Measurements from ENCODE around the gene RTP2.
"Not testable (repeated sequence)": the region's sequence is repeated elsewhere in the genome, so short reads cannot be mapped to it uniquely, and the experiment has no call there.

RTP2 gene

DNA sequence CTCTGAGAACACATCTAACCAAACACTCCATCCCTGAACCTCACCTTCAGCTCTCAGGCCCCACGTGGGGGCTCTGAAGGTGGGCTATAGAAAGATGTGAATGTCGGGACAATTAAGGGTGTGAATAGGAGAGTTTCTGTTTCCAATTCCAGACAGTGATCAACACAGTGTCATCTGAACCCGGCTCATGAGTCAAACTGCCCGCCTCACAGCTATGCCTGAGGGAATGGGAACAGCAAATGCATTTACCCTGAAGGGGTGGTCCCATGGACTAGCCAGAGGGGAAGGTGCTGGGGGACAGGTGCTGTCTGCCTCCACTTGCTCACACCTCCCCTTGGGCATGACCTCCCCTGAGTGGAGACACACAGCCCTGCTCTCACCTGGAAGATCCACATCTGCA is 6.3 kb downstream of the RTP2 start:
- H3K4me3 ChIP-seq: no peak overlapping the region
- no peak for TF ChIP-seq EZH2 (IDR thresholded peaks at IDR 0.05)
- TF ChIP-seq FOXP2 (optimal IDR thresholded peaks at IDR 0.05; ENCODE audit: control extremely low read depth, extremely low read length, insufficient read depth): no peak
- no peak for TF ChIP-seq POLR2AphosphoS5 (IDR thresholded peaks at IDR 0.05; ENCODE audit: borderline replicate concordance, low read depth, low read length)
- H3K9me3 ChIP-seq (ENCODE audit: low read depth, low read length): no peaks in the 10 kb centered on the region
- H3K27ac ChIP-seq: no peak overlapping the region
- no peaks in the 10 kb centered on the region for H3K36me3 ChIP-seq (ENCODE audit: insufficient read depth, low read length)
- no peak overlapping the region for H3K9ac ChIP-seq (ENCODE audit: insufficient read length)
- DNase-seq (ENCODE audit: low read depth, low spot score): no peak

DNA sequence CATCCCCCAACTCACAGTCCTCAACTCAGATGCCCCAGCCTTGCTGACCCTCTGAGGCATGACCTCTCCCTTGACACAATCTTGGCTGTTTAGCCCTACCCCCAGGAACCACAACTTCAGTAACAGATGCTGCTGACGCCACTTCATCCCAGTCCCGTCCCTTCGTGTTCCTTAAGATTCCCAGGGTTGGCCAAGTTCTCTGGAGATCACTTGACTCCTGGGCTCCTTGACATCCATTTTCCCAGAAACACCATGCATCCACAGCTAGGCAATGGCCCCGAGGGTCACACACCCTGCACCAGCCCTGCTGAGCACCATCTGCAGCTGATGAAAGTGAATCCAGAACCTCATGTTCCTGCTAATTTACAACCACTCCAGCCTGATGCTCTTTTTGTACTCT is 6.9 kb downstream of the RTP2 start:
- TF ChIP-seq FOXP2 (optimal IDR thresholded peaks at IDR 0.05; ENCODE audit: control extremely low read depth, extremely low read length, insufficient read depth): no peak
- no peak overlapping the region for H3K27ac ChIP-seq
- no peaks in the 10 kb centered on the region for H3K9me3 ChIP-seq (ENCODE audit: low read depth, low read length)
- no peak for DNase-seq (ENCODE audit: low read depth, low spot score)
- H3K9ac ChIP-seq (ENCODE audit: insufficient read length): no peak overlapping the region
- H3K36me3 ChIP-seq (ENCODE audit: insufficient read depth, low read length): no peaks in the 10 kb centered on the region
- no peak overlapping the region for H3K4me3 ChIP-seq

DNA sequence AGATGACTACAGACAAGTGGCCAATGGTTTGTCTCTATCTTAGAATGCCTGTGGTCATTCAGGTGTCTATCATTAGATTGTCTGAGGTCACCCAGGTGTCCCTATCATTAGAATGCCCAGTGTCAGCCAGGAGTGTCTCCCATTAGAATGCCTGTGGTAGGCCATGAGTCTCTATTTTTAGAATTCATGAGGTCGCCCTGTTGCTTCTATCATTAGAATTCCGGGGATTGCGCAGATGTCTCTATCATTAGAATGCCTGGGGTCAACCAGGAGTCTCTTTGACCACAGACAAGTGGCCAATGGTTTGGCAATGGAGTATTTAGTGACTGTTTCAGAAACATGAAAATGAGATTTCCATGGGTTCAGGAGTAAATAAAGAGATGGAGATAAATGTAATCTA is 7.6 kb downstream of the RTP2 start:
- Histone ChIP-seq H3K4me3 (no peak overlapping the region), H3K9ac (ENCODE audit: insufficient read length) (no peak overlapping the region), H3K27ac (no peak overlapping the region), H3K36me3 (ENCODE audit: insufficient read depth, low read length) (no peaks in the 10 kb centered on the region), H3K9me3 (ENCODE audit: low read depth, low read length) (no peaks in the 10 kb centered on the region)
- TF ChIP-seq FOXP2 (optimal IDR thresholded peaks at IDR 0.05; ENCODE audit: control extremely low read depth, extremely low read length, insufficient read depth): no peak
- no peak for DNase-seq (ENCODE audit: low read depth, low spot score)

DNA sequence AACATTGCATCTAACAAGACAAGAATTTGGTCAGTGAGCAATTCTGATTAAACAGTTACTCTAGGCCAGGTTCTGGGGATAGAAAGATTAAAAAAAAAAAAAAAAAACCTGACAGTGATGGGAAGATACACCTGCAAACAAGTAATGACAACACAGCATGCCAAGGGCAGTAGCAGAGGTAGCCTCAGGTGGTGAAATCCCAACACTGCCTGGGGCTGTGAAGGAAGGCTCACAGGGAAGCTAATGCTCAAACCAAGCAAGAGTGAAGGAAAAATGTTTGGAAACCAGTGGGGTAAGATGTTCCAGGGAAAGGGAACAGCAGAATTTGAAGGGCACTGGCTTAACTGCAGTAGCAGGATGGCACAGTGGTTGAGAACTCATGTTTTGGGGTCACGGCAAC is 8.9 kb downstream of the RTP2 start:
- Histone ChIP-seq H3K4me3 (no peak overlapping the region), H3K36me3 (ENCODE audit: insufficient read depth, low read length) (no peaks in the 10 kb centered on the region), H3K9ac (ENCODE audit: insufficient read length) (no peak overlapping the region), H3K9me3 (ENCODE audit: low read depth, low read length) (no peaks in the 10 kb centered on the region), H3K27ac (no peak overlapping the region)
- TF ChIP-seq FOXP2 (optimal IDR thresholded peaks at IDR 0.05; ENCODE audit: control extremely low read depth, extremely low read length, insufficient read depth) (no peak), EZH2 (IDR thresholded peaks at IDR 0.05) (no peak), POLR2AphosphoS5 (IDR thresholded peaks at IDR 0.05; ENCODE audit: borderline replicate concordance, low read depth, low read length) (no peak)
- no peak for DNase-seq (ENCODE audit: low read depth, low spot score)

DNA sequence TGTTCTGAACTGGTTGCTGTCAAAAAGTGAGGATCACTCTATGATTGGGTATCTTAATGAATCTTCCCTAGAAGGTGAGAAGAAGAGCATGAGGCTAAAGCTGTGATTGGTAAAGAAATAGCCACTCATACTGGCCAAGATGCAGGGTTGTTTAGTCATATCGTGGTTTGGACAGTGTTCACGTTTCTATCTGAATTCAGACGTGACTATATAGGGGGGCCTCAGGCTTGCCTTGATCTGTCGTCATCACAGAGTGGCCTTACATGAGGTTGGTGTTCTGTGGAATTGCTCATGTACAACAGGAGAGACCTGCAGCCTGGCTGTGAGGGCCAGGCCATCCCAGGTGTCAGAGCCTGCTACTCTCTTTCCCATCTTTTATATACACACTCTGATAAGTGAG is 12.4 kb downstream of the RTP2 start:
- TF ChIP-seq POLR2AphosphoS5 (IDR thresholded peaks at IDR 0.05; ENCODE audit: borderline replicate concordance, low read depth, low read length) (no peak), FOXP2 (optimal IDR thresholded peaks at IDR 0.05; ENCODE audit: control extremely low read depth, extremely low read length, insufficient read depth) (no peak), EZH2 (IDR thresholded peaks at IDR 0.05) (no peak)
- DNase-seq (ENCODE audit: low read depth, low spot score): no peak

DNA sequence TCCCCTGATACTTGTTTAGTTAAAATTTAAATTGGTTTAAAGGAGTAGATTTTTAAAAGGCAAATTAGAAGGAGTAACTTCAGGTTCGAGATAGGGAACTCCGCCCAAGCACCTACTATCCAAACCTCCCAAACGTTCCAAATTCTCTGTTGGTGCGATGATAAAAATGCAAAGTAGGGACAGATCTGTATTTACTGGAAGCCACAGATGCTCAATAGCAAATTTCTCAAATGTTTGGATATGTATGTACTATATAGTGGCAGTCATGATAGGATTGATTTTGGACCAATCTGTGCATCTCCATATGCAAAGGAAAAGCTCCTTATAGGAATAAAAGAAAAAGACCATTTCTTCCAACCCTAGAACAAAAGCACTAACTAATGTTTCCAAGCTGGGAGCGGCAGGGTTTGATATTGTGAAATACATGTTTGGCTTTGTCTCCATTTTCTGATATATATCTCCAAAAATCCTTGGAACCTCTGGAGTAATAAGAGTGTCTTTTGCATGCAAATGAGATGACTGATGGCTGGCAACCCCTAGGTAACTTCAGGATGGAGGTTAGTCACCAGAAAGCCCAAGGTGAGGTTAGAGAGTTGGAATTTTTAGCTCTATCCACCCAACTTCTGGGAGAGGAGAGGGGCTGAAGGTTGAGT is 15.6 kb downstream of the RTP2 start:
- Histone ChIP-seq H3K9me3 (ENCODE audit: low read depth, low read length) (no peaks in the 10 kb centered on the region), H3K36me3 (ENCODE audit: insufficient read depth, low read length) (no peaks in the 10 kb centered on the region), H3K27ac (no peak overlapping the region), H3K4me3 (no peak overlapping the region), H3K9ac (ENCODE audit: insufficient read length) (no peak overlapping the region)
- no peak for DNase-seq (ENCODE audit: low read depth, low spot score)
- no peak for TF ChIP-seq EZH2 (IDR thresholded peaks at IDR 0.05)
- TF ChIP-seq POLR2AphosphoS5 (IDR thresholded peaks at IDR 0.05; ENCODE audit: borderline replicate concordance, low read depth, low read length): no peak
- no peak for TF ChIP-seq FOXP2 (optimal IDR thresholded peaks at IDR 0.05; ENCODE audit: control extremely low read depth, extremely low read length, insufficient read depth)

More for the DNA sequence above, 12.4 kb downstream of the RTP2 start:
- no peaks in the 10 kb centered on the region for H3K9me3 ChIP-seq (ENCODE audit: low read depth, low read length)
- no peaks in the 10 kb centered on the region for H3K36me3 ChIP-seq (ENCODE audit: insufficient read depth, low read length)
- H3K4me3 ChIP-seq: no peak overlapping the region
- no peak overlapping the region for H3K9ac ChIP-seq (ENCODE audit: insufficient read length)
- no peak overlapping the region for H3K27ac ChIP-seq

DNA sequence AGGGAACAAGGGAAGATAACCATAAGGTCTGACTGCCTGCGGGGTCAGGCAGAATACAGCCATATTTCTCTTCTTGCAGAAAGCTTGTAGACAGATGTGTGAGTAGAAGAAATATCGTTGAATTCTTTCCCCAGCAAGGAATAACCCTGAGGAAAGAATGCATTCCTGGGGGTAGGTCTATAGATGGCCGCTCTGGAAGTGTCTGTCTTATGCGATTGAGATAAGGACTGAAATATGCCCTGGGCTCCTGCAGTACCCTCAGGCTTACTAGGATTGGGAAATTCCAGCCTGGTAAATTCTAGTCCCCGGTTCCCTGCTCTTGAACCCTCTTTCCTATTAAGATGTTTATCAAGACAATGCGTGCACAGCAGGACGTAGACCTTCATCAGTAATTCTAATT is 16.4 kb downstream of the RTP2 start:
- Histone ChIP-seq H3K9me3 (ENCODE audit: low read depth, low read length) (no peaks in the 10 kb centered on the region), H3K4me3 (no peak overlapping the region), H3K9ac (ENCODE audit: insufficient read length) (no peak overlapping the region), H3K36me3 (ENCODE audit: insufficient read depth, low read length) (no peaks in the 10 kb centered on the region), H3K27ac (no peak overlapping the region)
- TF ChIP-seq FOXP2 (optimal IDR thresholded peaks at IDR 0.05; ENCODE audit: control extremely low read depth, extremely low read length, insufficient read depth): no peak
- TF ChIP-seq POLR2AphosphoS5 (IDR thresholded peaks at IDR 0.05; ENCODE audit: borderline replicate concordance, low read depth, low read length): no peak
- no peak for TF ChIP-seq EZH2 (IDR thresholded peaks at IDR 0.05)
- no peak for DNase-seq (ENCODE audit: low read depth, low spot score)

DNA sequence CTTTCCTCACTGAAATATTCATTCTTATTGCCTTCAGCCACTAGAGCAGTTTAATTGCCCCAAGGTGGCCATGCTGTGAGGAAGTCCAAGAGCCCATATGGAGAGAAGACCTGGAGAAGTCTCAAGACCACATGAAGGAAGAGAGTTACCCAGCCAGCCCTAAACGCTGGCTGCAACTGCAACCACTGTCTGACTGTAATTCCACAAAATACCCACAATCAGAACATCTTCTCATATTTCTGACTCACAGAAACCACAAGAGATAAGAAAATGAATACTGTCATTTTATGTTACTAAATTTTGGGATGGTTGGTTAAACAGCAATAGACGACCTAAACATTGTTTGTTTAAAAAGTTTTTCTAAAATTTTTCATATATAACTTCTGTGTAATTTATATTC is 17.5 kb downstream of the RTP2 start:
- no peaks in the 10 kb centered on the region for H3K36me3 ChIP-seq (ENCODE audit: insufficient read depth, low read length)
- no peaks in the 10 kb centered on the region for H3K9me3 ChIP-seq (ENCODE audit: low read depth, low read length)
- no peak overlapping the region for H3K27ac ChIP-seq
- no peak for DNase-seq (ENCODE audit: low read depth, low spot score)
- no peak for TF ChIP-seq FOXP2 (optimal IDR thresholded peaks at IDR 0.05; ENCODE audit: control extremely low read depth, extremely low read length, insufficient read depth)
- no peak for TF ChIP-seq EZH2 (IDR thresholded peaks at IDR 0.05)
- no peak for TF ChIP-seq POLR2AphosphoS5 (IDR thresholded peaks at IDR 0.05; ENCODE audit: borderline replicate concordance, low read depth, low read length)
- no peak overlapping the region for H3K4me3 ChIP-seq
- H3K9ac ChIP-seq (ENCODE audit: insufficient read length): no peak overlapping the region

DNA sequence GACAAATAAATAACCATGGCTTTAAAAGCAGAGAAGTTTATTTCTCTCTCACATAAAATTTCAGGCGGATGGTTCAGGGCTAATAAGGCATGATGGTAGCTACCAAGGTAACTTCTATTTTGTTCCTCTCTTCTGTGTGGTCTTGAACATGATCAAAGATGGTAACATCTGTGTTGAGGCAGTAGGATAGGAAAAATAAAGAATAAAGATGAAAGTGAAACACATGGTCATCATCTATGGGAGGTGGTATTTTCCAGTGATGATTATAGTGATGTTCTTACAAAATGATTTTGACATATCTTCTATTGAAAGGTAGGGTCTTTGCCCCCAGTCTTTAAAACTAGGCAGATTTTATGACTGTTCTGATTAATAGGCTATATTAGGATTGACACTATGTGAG is 17.9 kb downstream of the RTP2 start:
- H3K9me3 ChIP-seq (ENCODE audit: low read depth, low read length): no peaks in the 10 kb centered on the region
- TF ChIP-seq EZH2 (IDR thresholded peaks at IDR 0.05) (no peak), POLR2AphosphoS5 (IDR thresholded peaks at IDR 0.05; ENCODE audit: borderline replicate concordance, low read depth, low read length) (no peak), FOXP2 (optimal IDR thresholded peaks at IDR 0.05; ENCODE audit: control extremely low read depth, extremely low read length, insufficient read depth) (no peak)
- H3K4me3 ChIP-seq: no peak overlapping the region
- DNase-seq (ENCODE audit: low read depth, low spot score): no peak
- H3K9ac ChIP-seq (ENCODE audit: insufficient read length): no peak overlapping the region
- no peak overlapping the region for H3K27ac ChIP-seq
- no peaks in the 10 kb centered on the region for H3K36me3 ChIP-seq (ENCODE audit: insufficient read depth, low read length)

DNA sequence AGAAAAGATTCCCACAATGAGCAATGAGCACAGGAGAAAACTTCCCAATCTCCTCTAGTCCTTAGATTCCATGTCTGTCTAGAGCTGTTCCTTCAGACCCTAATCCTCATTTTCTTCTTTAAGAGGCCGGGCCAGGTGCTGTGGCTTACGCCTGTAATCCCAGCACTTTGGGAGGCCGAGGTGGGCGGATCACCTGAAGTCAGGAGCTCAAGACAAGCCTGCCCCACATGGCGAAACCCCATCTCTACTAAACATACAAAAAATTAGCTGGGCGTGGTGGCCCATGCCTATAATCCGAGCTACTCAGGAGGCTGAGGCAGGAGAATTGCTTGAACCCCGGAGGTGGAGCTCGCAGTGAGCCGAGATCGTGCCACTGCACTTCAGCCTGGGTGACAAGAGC is 20.6 kb downstream of the RTP2 start:
- not testable (repeated sequence) for H3K27ac ChIP-seq; H3K36me3 ChIP-seq (ENCODE audit: insufficient read depth, low read length); H3K9me3 ChIP-seq (ENCODE audit: low read depth, low read length); H3K4me3 ChIP-seq; DNase-seq (ENCODE audit: low read depth, low spot score); H3K9ac ChIP-seq (ENCODE audit: insufficient read length)

Measured in SK-N-MC (cell line).